H9 (cell line): ENCODE measurements around the gene SOCS3. TPM values are rescaled to one million over a fixed set of nuclear protein-coding genes. Genes with fewer than 3 reads are reported as not detected.

Source experiments
- DNase-seq: peaks from one replicate; pipeline ENCODE4 v3.0.0-alpha.2; 2017
- H2AFZ ChIP-seq: one replicate; pipeline ENCODE4 v1.6.1; 2013; ENCODE audit warnings: mild to moderate bottlenecking, low read length, control low read depth, moderate library complexity
- H2AK5ac ChIP-seq: 2 replicates; pipeline ENCODE4 v1.6.1; 2013; ENCODE audit warnings: low read length, control low read depth, mixed read lengths; ENCODE audit not compliant: insufficient read length
- H2BK120ac ChIP-seq: one replicate; pipeline ENCODE4 v1.6.1; 2013; ENCODE audit warnings: low read depth, mild to moderate bottlenecking, low read length, control low read depth, inconsistent platforms; ENCODE audit not compliant: poor library complexity, severe bottlenecking
- H2BK12ac ChIP-seq: 2 replicates; pipeline ENCODE4 v1.6.1; 2013; ENCODE audit warnings: low read length, control low read depth, mixed read lengths, low read depth; ENCODE audit not compliant: insufficient read length
- H2BK15ac ChIP-seq: 2 replicates; pipeline ENCODE4 v1.6.1; 2013; ENCODE audit warnings: low read depth, low read length, control low read depth
- H2BK20ac ChIP-seq: one replicate; pipeline ENCODE4 v1.6.1; 2013; ENCODE audit warnings: low read depth, mild to moderate bottlenecking, low read length, control low read depth, inconsistent platforms; ENCODE audit not compliant: poor library complexity, severe bottlenecking
- H2BK5ac ChIP-seq: 2 replicates; pipeline ENCODE4 v1.6.1; 2013; ENCODE audit warnings: low read length, control low read depth, mixed read lengths; ENCODE audit not compliant: insufficient read length
- H3K14ac ChIP-seq: 2 replicates; pipeline ENCODE4 v1.6.1; 2013; ENCODE audit warnings: low read length, control low read depth; ENCODE audit not compliant: insufficient read depth
- H3K18ac ChIP-seq: 2 replicates; pipeline ENCODE4 v1.6.1; 2013; ENCODE audit warnings: low read depth, mild to moderate bottlenecking, mixed read lengths, low read length, control low read depth; ENCODE audit not compliant: insufficient read length
- H3K23ac ChIP-seq: 2 replicates; pipeline ENCODE4 v1.6.1; 2013; ENCODE audit warnings: low read length, control low read depth, mixed read lengths, low read depth; ENCODE audit not compliant: insufficient read length
- H3K23me2 ChIP-seq: 2 replicates; pipeline ENCODE4 v1.6.1; 2013; ENCODE audit warnings: low read depth, mild to moderate bottlenecking, mixed read lengths, low read length, control low read depth; ENCODE audit not compliant: insufficient read length, poor library complexity, severe bottlenecking
- H3K27ac ChIP-seq: 2 replicates; pipeline ENCODE4 v1.5.1; 2013; ENCODE audit warnings: low read length, control low read depth, mixed read lengths, low read depth; ENCODE audit not compliant: insufficient read length
- H3K27me3 ChIP-seq: 2 replicates; pipeline ENCODE4 v1.6.1; 2013; ENCODE audit warnings: low read length, control low read depth, inconsistent platforms; ENCODE audit not compliant: insufficient read depth
- H3K4ac ChIP-seq: 2 replicates; pipeline ENCODE4 v1.6.1; 2013; ENCODE audit warnings: low read depth, mild to moderate bottlenecking, control low read depth, inconsistent platforms, low read length, moderate library complexity
- H3K4me1 ChIP-seq: 2 replicates; pipeline ENCODE4 v1.6.1; 2013; ENCODE audit warnings: low read length, control low read depth, inconsistent platforms; ENCODE audit not compliant: insufficient read depth
- H3K4me2 ChIP-seq: 2 replicates; pipeline ENCODE4 v1.6.1; 2013; ENCODE audit warnings: low read length, control low read depth, mixed read lengths; ENCODE audit not compliant: insufficient read length, insufficient read depth
- H3K56ac ChIP-seq: 2 replicates; pipeline ENCODE4 v1.6.1; 2013; ENCODE audit warnings: low read depth, mild to moderate bottlenecking, mixed read lengths, low read length, control low read depth; ENCODE audit not compliant: insufficient read length
- H3K79me1 ChIP-seq: 2 replicates; pipeline ENCODE4 v1.6.1; 2013; ENCODE audit warnings: low read depth, mild to moderate bottlenecking, moderate library complexity, low read length, control low read depth, inconsistent platforms; ENCODE audit not compliant: insufficient read depth, poor library complexity, severe bottlenecking
- H3K79me2 ChIP-seq: 2 replicates; pipeline ENCODE4 v1.6.1; 2013; ENCODE audit warnings: low read length, control low read depth, inconsistent platforms; ENCODE audit not compliant: insufficient read depth
- H3K9ac ChIP-seq: 2 replicates; pipeline ENCODE4 v1.6.1; 2013; ENCODE audit warnings: low read length, control low read depth, mixed read lengths; ENCODE audit not compliant: insufficient read length; ENCODE audit errors: extremely low read depth
- H3K9me3 ChIP-seq: one replicate; pipeline ENCODE4 v1.6.1; 2013; ENCODE audit warnings: low read depth, low read length, inconsistent platforms; ENCODE audit not compliant: control insufficient read depth
- H3T11ph ChIP-seq: one replicate; pipeline ENCODE4 v1.6.1; 2013; ENCODE audit warnings: mild to moderate bottlenecking, low read length, control low read depth, inconsistent platforms
- H4K20me1 ChIP-seq: one replicate; pipeline ENCODE4 v1.6.1; 2013; ENCODE audit not compliant: control insufficient read depth, insufficient read length, insufficient read depth
- H4K5ac ChIP-seq: 2 replicates; pipeline ENCODE4 v1.6.1; 2013; ENCODE audit warnings: low read depth, mild to moderate bottlenecking, mixed read lengths, low read length, control low read depth; ENCODE audit not compliant: insufficient read length
- H4K8ac ChIP-seq: replicated peaks from 2 replicates; pipeline ENCODE4 v1.6.1; 2013; ENCODE audit warnings: low read length, control low read depth, mixed read lengths, low read depth; ENCODE audit not compliant: insufficient read length
- H4K91ac ChIP-seq: 2 replicates; pipeline ENCODE4 v1.6.1; 2013; ENCODE audit warnings: low read depth, mild to moderate bottlenecking, moderate library complexity, mixed read lengths, low read length, control low read depth; ENCODE audit not compliant: insufficient read length
- H3K27ac Mint-ChIP-seq, 3 experiments: 2 replicates in 2 of 3; 3 replicates in 1 of 3; pipeline ENCODE4 v1.8.0; 2020 to 2021; ENCODE audit warnings: mixed read lengths in 3 of 3, mild to moderate bottlenecking in 1 of 3, moderate library complexity in 1 of 3
- H3K27me3 Mint-ChIP-seq: 2 replicates; pipeline ENCODE4 v1.8.0; 2021; ENCODE audit warnings: low read depth, mild to moderate bottlenecking, moderate library complexity, mixed read lengths
- H3K36me3 Mint-ChIP-seq, 3 experiments: 2 replicates in 2 of 3; 3 replicates in 1 of 3; pipeline ENCODE4 v1.8.0; 2020 to 2021; ENCODE audit warnings: low read depth in 3 of 3, mixed read lengths in 3 of 3; ENCODE audit not compliant: insufficient read depth in 1 of 3
- H3K4me1 Mint-ChIP-seq, 2 experiments: 2 replicates each; pipeline ENCODE4 v1.8.0; 2020; ENCODE audit warnings: mixed read lengths in 2 of 2
- H3K4me3 Mint-ChIP-seq, 2 experiments: 2 replicates in 1 of 2; 3 replicates in 1 of 2; pipeline ENCODE4 v1.8.0; 2020 to 2021; ENCODE audit warnings: mild to moderate bottlenecking in 2 of 2, mixed read lengths in 2 of 2, moderate library complexity in 1 of 2
- H3K9me3 Mint-ChIP-seq, 2 experiments: 2 replicates in 1 of 2; 3 replicates in 1 of 2; pipeline ENCODE4 v1.8.0; 2020; ENCODE audit warnings: mild to moderate bottlenecking in 2 of 2, mixed read lengths in 2 of 2, moderate library complexity in 1 of 2
- CTCF ChIP-seq: fragments of 200-600 bp; sonication (generic); conservative IDR thresholded peaks from 3 replicates; pipeline ENCODE4 v1.8.0; 2021; ENCODE audit warnings: antibody characterized with exemption, mild to moderate bottlenecking
- WGBS: extraction: QIAGEN DNeasy Blood & Tissue Kit; methylation state at CpG from one replicate; pipeline ENCODE4 v1.1.7; 2013; ENCODE audit warnings: missing lambda C conversion rate, low lambda C conversion rate, mixed read lengths; ENCODE audit not compliant: insufficient read length; ENCODE audit errors: extremely low coverage; 5-methylcytosine and 5-hydroxymethylcytosine counted together
- total RNA-seq: library from RNA; stranded (reverse); gene quantifications from 2 replicates; pipeline ENCODE4 v1.2.1, GENCODE V29; 2021

SOCS3 gene
- total RNA-seq, 1 experiment from 2014 or later, result 9.5 TPM

- Histone ChIP-seq H4K91ac (no peak overlapping the region), H3K27me3 (no peaks in the 10 kb centered on the region), H2BK20ac (no peak overlapping the region), H3K56ac (no peak overlapping the region), H4K5ac (no peak overlapping the region), H4K20me1 (no peaks in the 10 kb centered on the region), H2BK15ac (no peak overlapping the region), H3K4ac (no peak overlapping the region), H3K4me2 (no peak overlapping the region), H2BK120ac (no peak overlapping the region), H3K23me2 (no peaks in the 10 kb centered on the region), H2BK12ac (no peak overlapping the region), H3K27ac (no peak overlapping the region), H3K23ac (no peak overlapping the region), H3K9me3 (no peaks in the 10 kb centered on the region), H3K18ac (no peak overlapping the region), H2BK5ac (no peak overlapping the region), H3K79me2 (peaks cover 34% of the 10 kb centered on the region; the same call in 1 of the 2 replicates), H3K4me1 (0 out of 2 replicates have a peak, but pooled peaks cover 5% of the 10 kb centered on the region), H2AK5ac (no peak overlapping the region), H2AFZ (no peak overlapping the region), H3K14ac (no peak overlapping the region), H3K79me1 (peaks cover 12% of the 10 kb centered on the region), H3T11ph (no peak overlapping the region), H4K8ac (no peak overlapping the region), H3K9ac (no peak overlapping the region)
- TF ChIP-seq CTCF, result no peak
- Mint-ChIP-seq H3K4me3 (no peak overlapping the region), H3K27ac (peak overlapping the region; percentile 44 to 84 (median 49); a peak in 3 of 7 replicates), H3K4me1 (peaks cover 14 to 21% of the 10 kb centered on the region in 2 experiments), H3K36me3 (peaks cover 17 to 53% (median 43%) of the 10 kb centered on the region in 3 experiments; a peak in 6 of 7 replicates), H3K9me3 (no peaks in the 10 kb centered on the region), H3K27me3 (no peaks in the 10 kb centered on the region)
- no CpG with 5 or more reads among the region's 6 CpGs for WGBS
- no peak for DNase-seq
These were observed 32.4 kb upstream of the SOCS3 start for GRCh38 chr17:78392295-78392694.
